ENCODE measurements around the gene OR51B2. TPM values are rescaled to one million over a fixed set of nuclear protein-coding genes. Genes with fewer than 3 reads are reported as not detected.
"Not testable (repeated sequence)": the region's sequence is repeated elsewhere in the genome, so short reads cannot be mapped to it uniquely, and the experiment has no call there.

The OR51B2 gene, protein sequence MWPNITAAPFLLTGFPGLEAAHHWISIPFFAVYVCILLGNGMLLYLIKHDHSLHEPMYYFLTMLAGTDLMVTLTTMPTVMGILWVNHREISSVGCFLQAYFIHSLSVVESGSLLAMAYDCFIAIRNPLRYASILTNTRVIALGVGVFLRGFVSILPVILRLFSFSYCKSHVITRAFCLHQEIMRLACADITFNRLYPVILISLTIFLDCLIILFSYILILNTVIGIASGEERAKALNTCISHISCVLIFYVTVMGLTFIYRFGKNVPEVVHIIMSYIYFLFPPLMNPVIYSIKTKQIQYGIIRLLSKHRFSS
- total RNA-seq: not detected

DNA sequence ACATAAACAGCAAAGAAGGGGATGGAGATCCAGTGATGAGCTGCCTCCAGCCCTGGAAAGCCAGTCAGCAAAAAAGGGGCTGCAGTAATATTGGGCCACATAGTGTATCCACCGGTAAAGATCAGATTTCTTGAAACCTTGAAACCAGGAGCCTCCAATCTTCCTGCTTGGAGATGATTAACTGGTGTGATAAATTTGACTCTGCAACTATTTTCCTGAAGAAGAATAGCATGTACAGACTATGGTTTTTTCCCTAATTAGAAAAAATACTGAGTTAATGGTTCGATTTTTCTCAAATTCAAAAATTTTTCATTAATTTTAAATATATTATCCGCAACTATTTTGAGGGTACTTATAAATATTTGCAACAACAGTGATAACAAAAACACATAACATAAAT, at the start of gene OR51B2:
Gene OR51B2, minus strand, starts transcription at position 101 of the 400 bp plus-strand sequence. Its CDS starts 0 bp downstream, at position 101.
- H3K27me3 ChIP-seq: no peaks in the 10 kb centered on the region
- no peak for TF ChIP-seq POLR2AphosphoS5 (IDR thresholded peaks at IDR 0.05; ENCODE audit: insufficient read depth in 1 of 2, low read depth in 1 of 2)
- TF ChIP-seq, protein P1, sequence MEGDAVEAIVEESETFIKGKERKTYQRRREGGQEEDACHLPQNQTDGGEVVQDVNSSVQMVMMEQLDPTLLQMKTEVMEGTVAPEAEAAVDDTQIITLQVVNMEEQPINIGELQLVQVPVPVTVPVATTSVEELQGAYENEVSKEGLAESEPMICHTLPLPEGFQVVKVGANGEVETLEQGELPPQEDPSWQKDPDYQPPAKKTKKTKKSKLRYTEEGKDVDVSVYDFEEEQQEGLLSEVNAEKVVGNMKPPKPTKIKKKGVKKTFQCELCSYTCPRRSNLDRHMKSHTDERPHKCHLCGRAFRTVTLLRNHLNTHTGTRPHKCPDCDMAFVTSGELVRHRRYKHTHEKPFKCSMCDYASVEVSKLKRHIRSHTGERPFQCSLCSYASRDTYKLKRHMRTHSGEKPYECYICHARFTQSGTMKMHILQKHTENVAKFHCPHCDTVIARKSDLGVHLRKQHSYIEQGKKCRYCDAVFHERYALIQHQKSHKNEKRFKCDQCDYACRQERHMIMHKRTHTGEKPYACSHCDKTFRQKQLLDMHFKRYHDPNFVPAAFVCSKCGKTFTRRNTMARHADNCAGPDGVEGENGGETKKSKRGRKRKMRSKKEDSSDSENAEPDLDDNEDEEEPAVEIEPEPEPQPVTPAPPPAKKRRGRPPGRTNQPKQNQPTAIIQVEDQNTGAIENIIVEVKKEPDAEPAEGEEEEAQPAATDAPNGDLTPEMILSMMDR (IDR thresholded peaks at IDR 0.05): no peak
- TF ChIP-seq POLR2A (IDR thresholded peaks at IDR 0.05): no peak
- H3K4me1 ChIP-seq: no peaks in the 10 kb centered on the region
- no peak within 1 kb of the TSS for H3K27ac ChIP-seq
- H3K4me3 ChIP-seq: no peak within 1 kb of the TSS
- intact Hi-C loops (cut with DNase I): no loop called here
- H3K9me3 ChIP-seq: no peaks in the 10 kb centered on the region
- H3K36me3 ChIP-seq: no peaks in the 10 kb centered on the region
- DNase-seq (ENCODE audit: extremely low spot score in 2 of 2): no peak

DNA sequence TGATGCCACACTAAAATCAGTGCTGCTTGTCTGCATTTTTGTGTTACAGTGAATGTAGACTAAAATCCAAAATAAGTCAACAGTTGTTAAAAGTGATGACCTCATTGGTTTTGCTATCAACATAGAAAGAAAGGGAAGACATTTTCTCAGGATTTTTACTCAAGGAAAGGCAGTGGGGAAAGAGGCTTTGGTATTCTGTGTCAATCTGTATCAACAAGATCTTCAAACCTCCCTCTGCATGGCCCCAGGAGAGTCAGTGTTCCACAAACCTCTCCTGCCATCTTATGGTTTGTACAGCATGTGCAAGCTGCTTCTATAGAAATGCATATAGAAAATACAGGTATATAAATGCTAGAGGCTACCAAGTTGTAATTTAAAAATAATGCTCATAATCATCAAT, 45.7 kb upstream of the OR51B2 start:
- Histone ChIP-seq H3K27ac (no peak overlapping the region), H3K4me3 (no peak overlapping the region), H3K36me3 (no peaks in the 10 kb centered on the region), H3K9me3 (no peaks in the 10 kb centered on the region), H3K4me1 (no peaks in the 10 kb centered on the region), H3K27me3 (no peaks in the 10 kb centered on the region)
- no peak for DNase-seq (ENCODE audit: extremely low spot score in 2 of 2)
- intact Hi-C loops (cut with DNase I): no loop called here
- no peak for TF ChIP-seq POLR2AphosphoS5 (IDR thresholded peaks at IDR 0.05; ENCODE audit: insufficient read depth in 1 of 2, low read depth in 1 of 2)
- TF ChIP-seq, protein P1 (IDR thresholded peaks at IDR 0.05): no peak
- no peak for TF ChIP-seq POLR2A (IDR thresholded peaks at IDR 0.05)

DNA sequence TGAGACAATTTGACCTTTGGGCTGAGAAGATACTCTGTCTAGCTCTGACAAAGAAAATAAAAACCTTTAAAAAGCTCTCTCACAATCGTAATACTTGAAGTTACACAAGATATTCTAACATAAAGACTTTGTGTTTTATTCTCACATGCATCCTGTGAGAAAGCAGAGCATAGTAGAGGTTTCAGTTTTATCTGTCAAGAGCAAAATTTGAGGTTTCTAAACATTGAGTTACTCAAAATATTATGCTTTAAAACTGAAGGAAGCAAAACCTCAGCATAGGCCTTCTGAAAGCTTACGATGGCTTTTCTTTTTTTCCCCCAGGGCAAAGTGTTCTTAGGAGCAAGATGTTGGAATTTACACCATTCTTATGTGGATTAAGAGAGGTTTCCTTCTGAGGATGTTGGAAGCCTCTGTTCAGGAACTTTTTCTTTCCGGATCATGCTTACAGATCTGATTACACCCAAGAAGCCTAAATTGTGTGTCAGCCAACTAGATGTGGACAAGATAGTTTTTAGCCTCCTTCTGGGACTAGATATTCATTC, 44.5 kb upstream of the OR51B2 start:
- Histone ChIP-seq H3K4me1 (no peaks in the 10 kb centered on the region), H3K27me3 (no peaks in the 10 kb centered on the region), H3K4me3 (no peak overlapping the region), H3K9me3 (no peaks in the 10 kb centered on the region), H3K36me3 (no peaks in the 10 kb centered on the region), H3K27ac (no peak overlapping the region)
- no peak for DNase-seq (ENCODE audit: extremely low spot score in 2 of 2)
- TF ChIP-seq, protein P1 (IDR thresholded peaks at IDR 0.05): no peak
- TF ChIP-seq POLR2AphosphoS5 (IDR thresholded peaks at IDR 0.05; ENCODE audit: insufficient read depth in 1 of 2, low read depth in 1 of 2) (no peak), POLR2A (IDR thresholded peaks at IDR 0.05) (no peak)
- intact Hi-C loops (cut with DNase I): no loop called here

DNA sequence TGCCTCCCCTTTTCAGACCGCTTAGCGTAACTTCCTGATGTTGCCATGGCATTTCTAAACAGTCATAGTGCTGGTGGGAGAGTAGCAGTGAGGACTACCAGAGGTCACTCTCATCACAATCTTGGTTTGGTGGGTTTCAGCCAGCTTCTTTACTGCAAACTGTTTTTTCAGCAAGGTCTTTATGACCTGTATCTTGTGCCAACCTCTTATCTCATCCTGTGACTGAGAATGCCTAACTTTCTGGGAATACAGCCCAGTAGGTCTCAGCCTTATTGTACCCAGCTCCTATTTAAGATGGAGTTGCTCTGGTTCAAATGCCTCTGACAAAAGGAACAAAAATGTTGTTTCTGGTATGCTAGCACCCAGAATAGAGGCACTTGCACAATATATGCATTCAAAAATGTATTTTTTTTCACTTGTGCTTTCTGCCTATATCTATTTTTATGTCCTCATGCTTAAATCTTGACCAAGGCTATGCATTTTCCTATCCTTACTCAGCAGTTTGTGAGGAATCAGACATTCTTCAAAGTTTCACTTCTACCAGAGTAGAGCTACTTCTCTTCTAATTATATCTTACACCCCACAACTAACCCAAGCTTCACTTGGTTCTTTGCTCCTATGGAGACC, 43.5 kb upstream of the OR51B2 start:
- Histone ChIP-seq H3K27me3 (no peaks in the 10 kb centered on the region), H3K4me3 (no peak overlapping the region), H3K9me3 (no peaks in the 10 kb centered on the region), H3K36me3 (no peaks in the 10 kb centered on the region), H3K4me1 (no peaks in the 10 kb centered on the region), H3K27ac (no peak overlapping the region)
- TF ChIP-seq, protein P1 (IDR thresholded peaks at IDR 0.05): no peak
- TF ChIP-seq POLR2A (IDR thresholded peaks at IDR 0.05): no peak
- TF ChIP-seq POLR2AphosphoS5 (IDR thresholded peaks at IDR 0.05; ENCODE audit: insufficient read depth in 1 of 2, low read depth in 1 of 2): no peak
- no peak for DNase-seq (ENCODE audit: extremely low spot score in 2 of 2)
- intact Hi-C loops (cut with DNase I): no loop called here

DNA sequence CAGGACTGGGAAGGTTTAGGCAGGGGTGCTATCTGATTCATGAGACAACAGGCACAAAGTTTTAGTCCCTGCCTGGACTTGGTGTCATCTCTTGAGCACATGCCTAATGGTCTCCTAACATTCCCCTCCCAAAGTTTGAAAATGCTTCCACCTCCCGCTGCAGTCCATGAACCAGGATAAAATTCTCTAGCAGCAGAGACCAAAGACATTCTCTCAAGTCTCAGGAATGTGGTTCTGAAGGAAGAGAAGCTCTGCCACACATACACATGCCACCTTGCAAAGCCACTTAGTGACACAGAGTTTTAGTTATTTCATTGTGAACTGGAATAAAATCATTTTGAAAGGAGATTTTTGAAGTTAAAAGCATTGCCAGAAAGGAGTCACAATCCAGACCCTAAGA, 42.8 kb upstream of the OR51B2 start:
- no peaks in the 10 kb centered on the region for H3K9me3 ChIP-seq
- no peaks in the 10 kb centered on the region for H3K36me3 ChIP-seq
- H3K27me3 ChIP-seq: no peaks in the 10 kb centered on the region
- H3K4me3 ChIP-seq: no peak overlapping the region
- intact Hi-C loops (cut with DNase I): no loop called here
- no peaks in the 10 kb centered on the region for H3K4me1 ChIP-seq
- no peak overlapping the region for H3K27ac ChIP-seq
- TF ChIP-seq, protein P1 (IDR thresholded peaks at IDR 0.05): no peak
- TF ChIP-seq POLR2AphosphoS5 (IDR thresholded peaks at IDR 0.05; ENCODE audit: insufficient read depth in 1 of 2, low read depth in 1 of 2) (no peak), POLR2A (IDR thresholded peaks at IDR 0.05) (no peak)
- DNase-seq (ENCODE audit: extremely low spot score in 2 of 2): no peak

DNA sequence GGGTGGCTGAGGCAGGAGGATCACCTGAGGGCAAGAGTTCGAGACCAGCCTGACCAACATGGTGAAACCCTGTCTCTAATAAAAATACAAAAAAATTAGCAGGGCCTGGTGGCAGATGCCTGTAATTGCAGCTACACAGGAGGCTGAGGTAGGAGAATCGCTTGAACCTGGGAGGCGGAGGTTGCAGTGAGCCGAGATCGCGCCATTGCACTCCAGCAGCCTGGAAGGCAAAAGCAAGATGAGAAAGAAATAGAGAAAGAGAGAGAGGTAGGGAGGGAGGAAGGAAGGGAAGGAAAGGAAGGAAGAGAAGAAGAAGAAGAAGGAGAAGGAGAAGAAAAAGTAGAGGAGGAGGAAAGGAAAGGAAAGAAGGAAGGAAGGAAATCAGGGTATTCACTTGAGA, 42.3 kb upstream of the OR51B2 start:
- H3K27me3 ChIP-seq; intact Hi-C loops (cut with DNase I); H3K27ac ChIP-seq: not testable (repeated sequence)

More for the DNA sequence above, 42.3 kb upstream of the OR51B2 start:
- not testable (repeated sequence) for H3K9me3 ChIP-seq; H3K36me3 ChIP-seq; H3K4me1 ChIP-seq; H3K4me3 ChIP-seq; DNase-seq (ENCODE audit: extremely low spot score in 2 of 2)
